ENCODE measurements around the gene SETD3.

Gene SETD3

GRCh38 chr14:99387880-99388279 is 92.8 kb downstream of the SETD3 start:
- peak in 1 of 2 donors; percentile 12 for DNase-seq

- no peak for DNase-seq
Observed at GRCh38 chr14:99384450-99385417, 95.9 kb downstream of the SETD3 start.

- DNase-seq, result no peak
Observed at GRCh38 chr14:99383472-99384449, 96.9 kb downstream of the SETD3 start.

- DNase-seq, result no peak
Observed at GRCh38 chr14:99382781-99383471, 97.7 kb downstream of the SETD3 start.

- DNase-seq, result no peak
Observed at GRCh38 chr14:99382071-99382470, 98.6 kb downstream of the SETD3 start.

- DNase-seq, result no peak
Observed at GRCh38 chr14:99381688-99382060, 99.0 kb downstream of the SETD3 start.

GRCh38 chr14:99380991-99381687 is 99.5 kb downstream of the SETD3 start:
- DNase-seq, result no peak

- DNase-seq, result no peak
Observed at GRCh38 chr14:99380402-99380801, 100.3 kb downstream of the SETD3 start.

- DNase-seq, result no peak
Observed at GRCh38 chr14:99378782-99379214, 101.9 kb downstream of the SETD3 start.

- DNase-seq, result no peak
Observed at GRCh38 chr14:99377951-99378350, 102.7 kb downstream of the SETD3 start.

- no peak for DNase-seq
Observed at GRCh38 chr14:99374964-99375363, 105.7 kb downstream of the SETD3 start.

GRCh38 chr14:99363616-99364290 is 116.9 kb downstream of the SETD3 start:
- DNase-seq, result no peak

- no peak for DNase-seq
Observed at GRCh38 chr14:99363051-99363450, 117.6 kb downstream of the SETD3 start.

- DNase-seq, result no peak
Observed at GRCh38 chr14:99361596-99362215, 119.0 kb downstream of the SETD3 start.

- no peak for DNase-seq
Observed at GRCh38 chr14:99360774-99361595, 119.7 kb downstream of the SETD3 start.

- no peak for DNase-seq
Observed at GRCh38 chr14:99359906-99360305, 120.8 kb downstream of the SETD3 start.

GRCh38 chr14:99357916-99358390 is 122.7 kb downstream of the SETD3 start:
- DNase-seq, result no peak

GRCh38 chr14:99357151-99357915 is 123.3 kb downstream of the SETD3 start:
- DNase-seq, result no peak

GRCh38 chr14:99356031-99356608 is 124.5 kb downstream of the SETD3 start:
- DNase-seq, result no peak
